GM19438 (cell line): ENCODE results near the gene NTSR1.

ENCODE experiments used
- ATAC-seq: cut with Tn5 transposase; IDR thresholded peaks from one replicate; pipeline ENCODE4 v1.9.1; 2021; ENCODE audit warnings: low read depth; ENCODE audit not compliant: unreplicated experiment

NTSR1 gene

DNA sequence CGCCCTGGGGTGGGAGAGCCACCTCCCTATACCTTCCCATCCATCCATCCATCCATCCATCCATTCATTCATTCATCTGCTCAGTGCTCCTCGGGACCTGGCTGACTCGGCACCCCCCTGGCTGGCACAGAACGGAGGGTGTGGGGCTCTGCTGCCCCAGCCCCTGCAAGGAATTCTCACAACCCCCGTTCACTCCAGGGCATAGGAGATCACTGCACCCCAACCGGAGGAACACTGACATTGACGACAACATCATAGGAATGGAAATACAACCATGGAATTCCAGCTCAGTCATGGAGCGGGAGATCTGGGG lies 59.6 kb downstream of the NTSR1 start:
- ATAC-seq: no peak

DNA sequence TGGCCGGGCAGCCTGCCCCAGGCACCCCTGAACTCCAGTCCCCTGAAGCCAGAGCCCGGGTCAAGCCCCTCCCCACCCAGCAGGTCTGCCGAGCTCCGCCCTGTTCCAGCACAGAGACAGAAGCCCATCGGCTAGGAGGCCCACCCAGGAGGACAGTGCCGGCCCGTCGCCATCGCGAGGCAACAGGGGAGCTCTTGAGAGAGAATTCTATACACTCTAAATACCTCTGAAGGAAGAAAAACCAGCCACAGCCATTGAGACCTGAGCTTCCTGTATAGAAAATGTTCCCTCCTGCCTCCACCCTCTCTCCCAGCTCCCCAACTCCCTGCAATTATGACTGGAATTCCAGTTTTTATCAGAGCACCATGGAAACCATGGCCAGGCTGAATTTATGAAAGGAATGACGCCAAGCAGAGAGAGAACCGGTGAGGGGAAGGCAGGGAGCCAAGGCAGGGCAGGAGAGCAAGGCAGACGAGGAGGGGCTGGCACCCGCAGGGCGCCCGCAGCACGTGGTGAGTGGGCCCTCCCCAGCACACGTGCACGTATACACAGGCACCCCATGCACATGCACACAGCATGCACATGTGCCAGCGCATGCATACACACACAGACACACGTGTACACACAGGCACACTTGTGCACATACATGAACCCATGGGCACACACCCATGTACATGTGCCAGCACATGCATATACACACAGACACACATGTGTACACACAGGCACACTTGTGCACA lies 60.1 kb downstream of the NTSR1 start:
- ATAC-seq: no peak

DNA sequence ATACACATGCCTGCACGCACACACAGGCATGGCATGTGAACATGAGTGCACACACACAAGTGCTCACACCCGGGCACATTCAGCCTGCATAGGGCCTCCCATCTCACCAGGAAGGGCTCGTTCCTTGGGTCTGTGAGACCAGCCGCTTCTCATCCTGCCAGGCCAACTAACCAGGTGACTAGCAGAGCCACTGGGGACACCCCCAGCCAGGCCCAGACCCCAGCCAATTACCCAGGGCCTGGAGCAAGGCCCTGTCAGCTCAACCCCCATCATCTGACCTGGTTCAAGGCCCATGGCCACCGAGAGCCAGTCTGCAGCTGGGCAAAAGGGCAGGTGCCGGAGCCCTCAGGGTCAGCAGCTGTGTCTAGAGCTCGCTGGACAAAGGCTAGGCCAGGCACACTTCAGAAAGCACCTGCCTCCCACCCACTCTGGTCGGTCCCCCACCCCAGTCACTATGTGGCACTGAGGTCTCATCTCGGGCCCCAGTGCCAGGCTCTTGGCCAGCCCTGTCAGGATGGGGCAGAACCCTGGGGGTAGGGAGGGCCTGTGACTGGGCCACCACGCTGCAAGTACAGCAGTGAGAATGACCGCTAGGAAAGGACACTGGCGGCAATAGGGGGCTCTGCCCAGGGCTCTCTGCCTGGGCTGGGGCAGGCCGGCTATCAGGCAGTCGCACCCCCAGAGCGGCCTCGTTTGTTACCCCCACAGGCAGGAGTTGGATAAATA lies 60.9 kb downstream of the NTSR1 start:
- ATAC-seq: no peak

DNA sequence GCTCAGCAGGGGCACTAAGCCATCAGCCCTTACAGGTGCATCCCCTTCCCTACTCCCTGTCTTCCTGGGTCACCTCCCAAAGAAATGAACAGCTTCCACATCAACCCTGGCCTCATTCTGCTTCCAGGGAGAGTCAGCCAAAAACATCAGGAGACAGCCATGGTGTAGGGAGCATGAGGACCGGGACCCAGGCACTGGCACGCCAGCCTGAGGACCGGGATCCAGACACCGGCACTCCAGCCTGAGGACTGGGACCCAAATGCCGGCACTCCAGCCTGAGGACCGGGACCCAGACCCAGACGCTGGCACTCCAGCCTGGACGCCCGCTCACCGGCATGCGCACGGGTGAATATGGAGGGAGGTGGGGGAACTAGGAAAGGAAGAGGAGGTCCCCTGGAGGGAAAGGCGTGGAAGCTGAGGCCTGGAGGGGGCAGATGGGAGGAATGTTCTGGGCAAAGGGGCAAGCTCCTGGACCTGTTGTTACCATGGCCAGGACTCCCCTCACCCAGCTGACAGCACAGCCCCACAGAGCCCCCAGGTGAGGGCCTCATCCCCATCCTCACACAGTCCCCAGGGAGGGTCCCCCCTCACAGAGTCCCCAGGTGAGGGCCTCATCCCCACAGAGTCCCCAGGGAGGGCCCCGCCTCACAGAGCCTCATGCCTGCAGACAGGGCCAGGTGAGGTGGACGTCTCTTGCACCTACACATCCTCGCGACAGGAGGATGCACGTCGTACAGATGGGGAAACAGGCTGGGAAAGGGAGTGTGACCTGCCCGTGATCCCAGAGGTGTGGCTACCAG lies 61.7 kb downstream of the NTSR1 start:
- ATAC-seq: no peak

DNA sequence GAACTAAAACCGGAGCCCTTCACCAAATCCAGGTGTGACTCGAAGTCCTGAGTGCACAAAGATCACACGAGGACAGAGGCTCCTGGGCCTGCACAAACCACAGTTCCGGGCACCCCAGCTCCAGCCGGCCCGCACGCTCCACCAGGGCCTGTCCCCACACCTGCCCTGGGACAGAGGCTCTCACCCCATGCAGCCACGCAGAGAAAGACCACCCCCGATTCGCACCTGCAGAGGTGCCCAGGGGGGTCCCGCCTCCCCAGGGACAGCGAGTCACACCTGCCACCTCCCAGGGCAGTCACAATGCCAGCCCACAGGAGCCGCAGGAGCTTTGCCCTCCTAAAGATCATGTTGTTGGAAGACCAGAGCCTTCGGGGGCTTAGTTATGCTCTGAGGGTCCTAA lies 62.3 kb downstream of the NTSR1 start:
- ATAC-seq: no peak

DNA sequence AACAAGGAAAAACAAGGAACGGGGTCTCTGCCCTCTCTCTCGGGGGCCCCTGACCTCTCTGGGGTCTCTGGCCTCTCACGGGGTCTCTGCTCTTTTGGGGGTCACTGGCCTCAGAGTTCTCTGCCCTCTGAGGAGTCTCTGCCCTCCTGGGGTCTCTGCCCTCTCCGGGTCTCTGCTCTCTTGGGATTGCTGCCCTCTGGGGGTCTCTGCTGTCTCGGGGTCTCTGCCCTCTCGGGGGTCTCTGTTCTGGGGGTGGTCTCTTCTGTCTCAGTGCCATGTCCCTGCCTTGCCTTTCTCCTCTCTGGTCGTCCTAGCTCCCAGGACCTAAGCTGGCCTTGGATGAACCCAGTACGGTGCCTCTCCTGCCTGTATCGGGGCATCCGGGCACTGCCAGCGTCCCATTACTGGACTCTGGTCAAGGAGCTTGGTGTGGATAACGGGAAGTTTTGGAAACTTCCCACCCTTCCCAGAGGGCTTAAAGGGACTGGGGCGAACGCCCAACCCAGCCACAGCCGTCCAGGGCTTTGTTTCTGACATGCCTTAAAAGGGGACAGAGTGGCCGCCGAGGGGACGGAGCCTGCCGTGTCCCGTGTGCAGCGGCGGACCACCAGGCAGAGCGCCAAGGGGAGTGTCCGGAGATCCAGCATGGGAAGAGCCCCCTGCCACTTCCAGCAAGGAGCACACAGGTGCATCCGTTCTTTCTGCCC lies 62.9 kb downstream of the NTSR1 start:
- ATAC-seq: no peak

DNA sequence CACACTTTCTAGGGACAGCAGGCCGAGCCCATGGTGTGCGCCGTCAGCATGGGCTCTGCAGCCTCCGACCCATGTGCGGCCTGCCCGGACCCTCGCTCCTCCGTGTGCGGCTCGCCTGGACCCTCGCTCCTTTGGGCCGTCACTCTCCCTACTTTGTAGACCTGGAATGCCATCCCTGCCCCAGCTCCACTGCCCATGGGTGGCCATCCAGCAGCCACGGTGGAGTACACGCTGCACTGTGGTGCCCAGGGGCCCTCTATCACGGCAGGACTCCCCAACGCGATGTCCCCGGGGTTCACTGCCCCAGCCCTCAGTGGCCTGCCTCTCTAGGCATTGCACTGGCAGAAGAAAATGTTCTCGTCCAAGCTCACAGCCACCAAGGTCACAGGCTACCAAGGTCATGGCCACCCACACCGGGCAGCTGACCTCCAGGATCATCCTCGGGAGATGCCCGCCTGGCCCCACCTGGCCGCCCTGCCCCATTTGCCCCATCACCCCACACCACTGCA lies 63.5 kb downstream of the NTSR1 start:
- ATAC-seq: no peak

DNA sequence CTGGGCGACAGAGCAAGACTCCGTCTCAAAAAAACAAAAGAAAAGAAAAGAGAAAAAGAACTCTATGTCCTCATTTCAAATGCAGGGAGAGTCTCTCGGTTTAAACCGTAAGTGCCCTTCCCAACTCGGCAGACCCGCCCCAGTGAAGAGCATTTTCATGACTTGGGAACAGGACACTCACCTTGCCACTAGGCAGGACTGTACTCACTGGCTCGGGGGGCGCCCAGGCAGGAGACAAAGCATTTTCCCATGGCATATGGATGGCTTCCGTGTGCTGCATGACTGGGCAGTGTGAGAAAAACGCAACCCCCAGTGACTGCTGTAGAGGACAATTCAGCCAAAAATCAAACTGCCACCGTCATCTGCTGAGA lies 64.0 kb downstream of the NTSR1 start:
- no peak for ATAC-seq

DNA sequence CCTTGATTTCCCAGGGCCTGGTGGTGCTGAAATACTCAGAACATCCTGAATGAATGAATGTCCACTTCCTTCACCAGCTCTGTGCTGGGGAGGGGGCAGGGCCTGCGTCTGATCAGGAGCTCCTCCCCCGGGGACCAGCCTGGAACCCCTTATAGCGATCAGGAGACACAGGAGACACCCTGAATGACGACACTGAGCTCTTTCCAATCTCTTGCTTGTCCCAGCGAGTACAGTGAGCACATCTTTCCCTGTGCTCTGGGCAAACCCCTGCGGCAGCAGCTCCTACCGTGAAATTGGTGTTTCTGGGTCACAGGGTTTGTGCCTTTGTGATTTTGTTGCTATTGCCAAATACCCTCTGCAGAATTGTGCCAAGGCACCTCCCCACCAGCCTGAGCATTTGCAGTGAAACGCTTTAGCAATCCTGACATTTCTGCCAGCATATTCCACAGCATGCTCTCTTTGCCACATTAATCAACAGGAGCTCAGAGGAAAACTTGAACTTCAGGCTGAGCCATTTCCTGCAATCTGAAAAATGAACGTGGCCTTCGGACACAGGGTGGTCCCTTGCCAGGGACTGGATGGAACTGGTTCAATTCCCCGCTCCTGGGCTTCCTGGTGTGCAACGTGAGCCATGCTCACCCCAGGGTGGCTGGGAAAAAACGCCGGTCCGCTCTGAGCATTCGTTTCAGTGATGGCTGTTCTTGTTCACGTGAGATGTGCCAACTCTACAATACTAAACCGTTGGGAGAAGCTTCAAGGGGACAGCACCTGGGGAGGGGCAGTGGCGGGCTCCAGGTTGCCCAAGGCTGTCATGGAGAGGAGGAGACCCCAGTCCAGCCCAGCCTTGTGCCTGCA lies 64.6 kb downstream of the NTSR1 start:
- no peak for ATAC-seq

DNA sequence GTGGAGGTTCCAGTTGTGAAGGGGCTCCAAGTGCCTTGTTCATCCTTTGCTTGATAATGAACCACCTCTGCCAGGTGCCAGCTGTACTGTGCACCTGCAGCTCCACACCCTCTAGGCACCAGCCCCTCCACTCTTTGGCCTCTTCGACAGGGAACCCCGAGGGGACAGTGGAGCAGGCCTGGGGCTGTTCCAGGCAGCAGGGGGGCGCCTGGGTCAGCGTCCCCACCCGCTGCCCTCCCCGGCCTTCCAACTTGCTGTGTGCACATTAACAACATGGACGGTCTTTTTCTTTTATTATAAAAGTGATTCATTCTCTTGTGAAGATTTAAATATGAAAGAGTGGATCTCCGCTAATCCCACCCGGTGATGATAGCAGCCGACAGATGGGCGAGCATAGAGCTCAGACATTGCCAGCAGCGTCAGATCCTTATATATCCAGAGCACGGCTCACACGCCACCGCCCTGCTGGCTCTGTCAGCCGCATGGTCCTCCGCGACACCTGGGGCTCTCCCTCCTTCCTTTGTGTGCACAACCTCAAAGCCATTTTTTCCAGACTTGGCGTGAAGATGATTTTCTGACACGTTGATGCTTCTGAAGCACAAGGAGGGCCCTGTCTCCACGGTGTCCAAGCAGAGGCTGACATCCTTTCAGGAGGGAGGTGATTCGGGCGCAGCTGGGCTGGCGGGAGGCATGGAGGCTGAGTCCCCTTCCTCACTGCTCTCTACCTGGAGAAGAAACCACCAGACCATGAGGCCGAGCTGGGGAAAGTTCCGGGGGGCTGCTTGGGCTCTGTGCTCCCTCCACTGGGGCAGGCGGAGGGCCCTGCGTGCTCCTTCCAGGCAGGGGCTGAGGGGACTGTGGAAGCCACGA lies 65.4 kb downstream of the NTSR1 start:
- no peak for ATAC-seq

DNA sequence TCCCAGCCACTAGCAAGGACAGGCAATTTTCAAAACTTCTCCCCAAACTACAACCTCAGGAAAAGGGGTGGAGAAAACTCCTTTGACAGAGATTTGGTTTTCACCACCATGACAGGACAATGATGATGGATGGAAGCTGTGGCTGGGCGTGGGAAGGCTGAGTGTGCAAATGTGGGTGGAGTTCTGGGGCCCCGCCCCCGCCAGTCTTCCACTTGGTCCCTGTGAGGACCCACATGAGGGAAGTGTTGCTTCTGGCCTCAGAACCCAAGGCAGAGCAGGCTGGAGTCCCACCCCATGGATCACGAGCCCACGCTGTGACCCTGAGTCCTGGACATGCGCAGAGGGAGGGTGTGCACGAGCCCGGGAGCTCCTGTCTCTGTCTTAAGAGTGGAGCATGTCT lies 66.1 kb downstream of the NTSR1 start:
- no peak for ATAC-seq

DNA sequence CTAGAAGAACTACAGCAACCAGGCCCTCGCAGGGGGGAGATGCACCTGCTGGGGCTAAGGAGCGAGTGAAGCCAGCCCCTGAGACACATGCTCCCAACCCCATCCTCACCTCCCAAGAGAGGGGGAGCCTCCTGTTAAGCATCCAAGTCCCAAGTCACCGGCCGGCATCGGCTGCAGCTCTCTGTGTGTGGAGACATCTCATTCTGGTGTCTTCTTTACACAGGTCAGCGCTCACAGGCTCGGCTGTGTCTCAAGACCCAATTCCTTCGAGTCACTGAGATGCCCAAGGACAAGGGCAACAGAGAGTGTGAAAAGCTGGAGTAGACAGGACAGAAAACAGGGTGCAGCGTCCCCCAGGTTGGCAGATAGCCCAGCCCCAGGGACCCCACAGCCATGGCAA lies 66.6 kb downstream of the NTSR1 start:
- no peak for ATAC-seq

DNA sequence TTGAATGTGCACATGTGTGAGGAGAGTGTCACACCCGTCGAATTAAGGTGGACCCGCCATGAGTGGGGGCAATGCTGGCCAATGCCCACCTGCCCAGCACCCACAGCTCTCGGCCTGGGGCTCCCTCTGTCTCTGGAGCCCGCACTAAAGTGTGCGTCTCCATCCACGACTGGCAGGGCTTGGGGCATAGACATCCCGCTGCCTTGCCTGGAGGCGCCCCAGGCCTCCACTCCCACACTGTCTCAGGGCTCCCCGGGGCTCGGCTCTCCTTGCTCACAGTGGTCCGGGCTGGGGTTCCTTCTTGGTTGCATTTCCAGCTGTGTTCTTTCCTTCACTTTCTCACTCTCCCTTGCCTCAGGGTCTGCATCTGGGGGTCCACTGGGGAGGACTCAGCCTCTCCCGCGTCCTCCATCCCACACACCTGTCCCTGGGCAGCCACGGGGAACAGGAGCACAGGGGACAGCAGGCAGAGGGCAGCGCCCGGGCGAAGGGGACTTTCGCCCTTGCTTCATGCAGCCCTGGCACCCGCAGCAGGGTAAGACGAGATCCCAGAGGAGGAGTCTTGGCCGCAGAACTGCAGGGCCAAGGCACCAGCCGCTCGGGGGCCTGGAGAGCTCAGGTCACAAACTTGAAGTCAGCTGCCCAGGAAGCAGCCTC lies 67.5 kb downstream of the NTSR1 start:
- no peak for ATAC-seq

DNA sequence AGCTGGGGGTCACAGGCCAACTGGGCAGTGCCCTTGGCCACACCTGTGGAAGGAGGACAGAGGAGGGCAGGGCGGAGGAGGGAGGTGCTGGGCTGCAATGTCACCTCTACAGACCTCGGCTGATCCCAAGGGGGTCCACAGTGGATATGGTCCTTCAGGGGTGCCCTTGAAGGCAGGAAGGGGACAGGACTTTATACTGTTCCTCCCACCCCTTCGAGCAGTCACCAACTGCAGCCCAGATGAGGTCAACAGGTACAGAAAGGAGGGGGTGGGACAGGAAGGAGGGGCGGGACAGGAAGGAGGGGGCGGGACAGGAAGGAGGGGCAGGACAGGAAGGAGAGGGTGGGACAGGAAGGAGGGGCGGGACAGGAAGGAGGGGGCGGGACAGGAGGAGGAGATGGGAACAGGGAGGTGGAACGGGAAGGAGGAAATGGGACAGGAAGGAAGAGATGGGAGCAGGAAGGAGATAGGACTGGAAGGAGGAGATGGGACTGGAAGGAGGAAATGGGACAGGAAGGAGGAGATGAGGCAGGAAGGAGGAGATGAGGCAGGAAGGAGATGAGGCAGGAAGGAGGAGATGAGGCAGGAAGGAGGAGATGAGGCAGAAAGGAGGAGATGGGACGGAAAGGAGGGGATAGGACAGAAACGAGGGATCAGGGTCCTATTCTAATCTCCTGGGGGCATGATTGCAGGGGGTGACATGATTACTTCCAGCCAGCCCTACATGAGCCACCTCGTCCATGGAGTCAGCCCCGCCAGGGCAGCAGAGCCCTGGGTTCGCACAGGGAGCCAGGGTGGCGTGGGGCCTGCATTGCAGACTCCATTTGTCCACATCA lies 68.3 kb downstream of the NTSR1 start:
- ATAC-seq: no peak

DNA sequence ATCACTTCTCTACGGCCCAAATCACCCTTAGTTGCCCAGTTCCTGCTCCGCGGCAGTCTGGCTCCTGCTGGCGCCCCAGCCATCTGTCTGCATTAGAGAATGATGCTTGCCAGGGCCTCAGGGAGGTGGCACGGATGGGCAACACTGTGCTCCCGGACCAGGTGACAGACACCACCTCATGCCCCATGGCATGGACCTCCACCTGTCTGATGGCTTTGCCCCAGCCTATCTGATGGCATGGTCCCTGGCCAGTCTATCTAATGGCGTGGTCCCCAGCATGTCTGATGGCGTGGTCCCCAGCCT lies 68.8 kb downstream of the NTSR1 start:
- ATAC-seq: no peak

DNA sequence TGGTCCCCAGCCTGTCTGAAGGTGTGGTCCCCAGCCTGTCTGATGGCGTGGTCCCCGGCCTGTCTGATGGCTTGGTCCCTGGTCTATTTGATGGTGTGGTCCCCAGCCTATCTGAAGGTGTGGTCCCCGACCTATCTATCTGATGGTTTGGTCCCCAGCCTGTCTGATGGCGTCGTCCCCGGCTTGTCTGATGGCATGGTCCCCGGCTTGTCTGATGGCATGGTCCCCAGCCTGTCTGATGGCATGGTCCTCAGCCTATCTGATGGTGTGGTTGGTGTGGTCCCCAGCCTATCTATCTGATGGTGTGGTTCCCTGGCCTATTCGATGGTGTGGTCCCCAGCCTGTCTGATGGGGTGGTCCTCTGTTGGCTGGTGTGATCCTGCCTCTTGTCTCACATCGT lies 69.4 kb downstream of the NTSR1 start:
- ATAC-seq: no peak

DNA sequence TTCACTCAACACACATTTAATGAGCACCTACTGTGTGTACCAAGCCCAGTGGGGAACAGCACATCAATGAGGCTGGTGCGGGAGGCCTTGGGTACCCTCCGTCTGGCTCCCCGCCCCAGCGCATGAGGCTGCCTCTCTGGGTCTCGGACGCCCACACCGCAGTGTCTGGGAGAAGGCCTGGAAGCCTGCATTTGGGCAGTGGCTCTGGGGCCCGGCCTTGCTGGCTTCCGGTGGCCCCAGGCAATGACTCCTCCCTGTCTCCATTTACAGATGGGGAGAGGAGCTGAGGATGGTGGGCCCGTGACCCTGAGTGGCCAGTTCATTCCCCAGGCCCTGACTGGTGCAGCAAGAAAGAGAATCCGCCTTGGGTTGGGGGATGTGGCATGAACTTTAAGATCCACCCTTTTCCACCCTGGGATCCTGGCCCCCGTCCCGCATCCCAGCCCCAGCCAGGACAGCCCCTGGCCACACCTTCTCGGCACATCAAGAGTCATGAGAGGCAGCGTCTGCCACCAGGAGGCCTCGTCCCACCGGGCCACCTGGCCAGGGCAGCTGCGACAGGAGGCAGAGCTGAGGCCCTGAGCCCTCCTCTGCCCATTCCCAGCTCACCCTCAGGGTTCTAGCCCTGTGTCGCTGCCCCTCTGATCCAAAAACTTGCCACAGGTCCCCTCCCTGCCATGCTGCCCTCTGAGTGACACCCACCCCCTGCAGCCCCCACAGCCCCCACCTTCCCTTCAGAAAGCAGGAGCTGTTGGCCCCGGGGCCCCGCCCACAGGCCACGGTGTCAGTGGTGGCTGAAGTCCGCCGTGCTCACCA lies 70.2 kb downstream of the NTSR1 start:
- no peak for ATAC-seq
